Liver (tissue), 3 donors: ENCODE results near the gene KLF3.

Experiments used
- ATF3 ChIP-seq: IDR thresholded peaks from 2 replicates; pipeline ENCODE4 v1.6.1; 2016; ENCODE audit warnings: antibody characterized with exemption
- CTCF ChIP-seq: fragments of 150-350 bp; IDR thresholded peaks from 2 replicates; pipeline ENCODE4 v1.5.1; 2017; ENCODE audit warnings: improper control_type of control experiment, low read depth, low read length; ENCODE audit not compliant: missing input control
- EGR1 ChIP-seq, 2 donors: IDR thresholded peaks; 2 replicates each; pipeline ENCODE4 v1.6.1; 2016 to 2018; ENCODE audit warnings: antibody characterized with exemption in 2 of 2, low read depth in 2 of 2
- FOXA1 ChIP-seq: IDR thresholded peaks from 2 replicates; pipeline ENCODE4 v1.6.1; 2016; ENCODE audit warnings: antibody characterized with exemption
- GABPA ChIP-seq, 2 donors: IDR thresholded peaks in 1 of 2; conservative IDR thresholded peaks in 1 of 2; 2 replicates each; pipeline ENCODE4 v1.6.1; 2016; ENCODE audit warnings: antibody characterized with exemption in 2 of 2, mild to moderate bottlenecking in 1 of 2, moderate library complexity in 1 of 2
- HNF4G ChIP-seq: IDR thresholded peaks from 2 replicates; pipeline ENCODE4 v1.6.1; 2016; ENCODE audit warnings: antibody characterized with exemption
- JUND ChIP-seq, 2 donors: IDR thresholded peaks; 2 replicates each; pipeline ENCODE4 v1.6.1; 2016; ENCODE audit warnings: antibody characterized with exemption in 2 of 2
- MAX ChIP-seq: IDR thresholded peaks from 2 replicates; pipeline ENCODE4 v1.6.1; 2016; ENCODE audit warnings: antibody characterized with exemption
- REST ChIP-seq: IDR thresholded peaks from 2 replicates; pipeline ENCODE4 v1.6.1; 2016; ENCODE audit warnings: antibody characterized with exemption, mild to moderate bottlenecking
- SP1 ChIP-seq: IDR thresholded peaks from 2 replicates; pipeline ENCODE4 v1.6.1; 2018; ENCODE audit warnings: antibody characterized with exemption, mild to moderate bottlenecking
- TAF1 ChIP-seq: conservative IDR thresholded peaks from 2 replicates; pipeline ENCODE4 v1.6.1; 2016; ENCODE audit warnings: antibody characterized with exemption, mild to moderate bottlenecking
- YY1 ChIP-seq: IDR thresholded peaks from 2 replicates; pipeline ENCODE4 v1.6.1; 2016; ENCODE audit warnings: antibody characterized with exemption, mild to moderate bottlenecking
- ZBTB33 ChIP-seq: IDR thresholded peaks from 2 replicates; pipeline ENCODE4 v1.6.1; 2016; ENCODE audit warnings: antibody characterized with exemption
- donor health status: healthy.
- donor health status: healthy.

GRCh38 chr4:38661371-38661770 lies 2.6 kb upstream of the KLF3 start:
- no peak for TF ChIP-seq CTCF
- no peak for TF ChIP-seq GABPA (IDR thresholded peaks at IDR 0.05 in 1 of 2, conservative IDR thresholded peaks at IDR 0.05 in 1 of 2)
- no peak for TF ChIP-seq SP1
- no peak for TF ChIP-seq MAX
- TF ChIP-seq ATF3 = no peak
- TF ChIP-seq TAF1 = no peak
- TF ChIP-seq ZBTB33 = no peak
- TF ChIP-seq YY1 = no peak
- TF ChIP-seq HNF4G = no peak
- TF ChIP-seq FOXA1 = no peak
- TF ChIP-seq JUND (IDR thresholded peaks at IDR 0.05) = no peak
- no peak for TF ChIP-seq EGR1 (IDR thresholded peaks at IDR 0.05; ENCODE audit: low read depth in 2 of 2)
- no peak for TF ChIP-seq REST
